K562 (cell line): ENCODE data around the gene INSYN2B. TPM values are rescaled to one million over a fixed set of nuclear protein-coding genes. Genes with fewer than 3 reads are reported as not detected.

Experiments used
- ATAC-seq: fragments of 200-7000 bp; cut with Tn5 transposase; 3 replicates; pipeline ENCODE4 v1.9.1; 2020; ENCODE audit warnings: moderate library complexity
- BruUV-seq: library from RNA; stranded (reverse); fragments of 400-500 nt; replicated peaks from 2 replicates; lab custom pipeline; 2021; lab: Mats Ljungman, UMichigan
- CTCF ChIA-PET: fragments of 300-600 bp; formaldehyde crosslinking; extraction: SDS; loops from one replicate; lab custom pipeline; 2021; ENCODE audit warnings: low intra/inter-chr PET ratio; lab: Yijun Ruan, JAX
- POLR2A ChIA-PET: fragments of 300-600, 350-650 bp; sonication (Branson Sonifier 250); formaldehyde crosslinking; extraction: SDS; loops from one replicate; lab custom pipeline; 2021; ENCODE audit warnings: antibody characterized with exemption, inconsistent platforms; lab: Yijun Ruan, JAX
- DNase-seq, 4 experiments: peaks; one replicate each; pipeline versions ENCODE4 v3.0.0 to v3.0.0-alpha.2; 2011 to 2018; ENCODE audit warnings: low spot score in 3 of 4, mixed read lengths in 3 of 4; ENCODE audit errors: extremely low read depth in 1 of 4
- FAIRE-seq: peaks from 2 replicates; lab custom pipeline; 2011; peaks lifted over from hg19 to GRCh38; lab: Jason Lieb, UNC
- H2AFZ ChIP-seq: 2 replicates; pipeline ENCODE4 v1.6.0; 2011; ENCODE audit warnings: low read depth, low read length, control low read depth, inconsistent platforms
- H3K27ac ChIP-seq: fragments of 200-600 bp; 3 replicates; pipeline ENCODE4 v1.8.0; 2011; ENCODE audit warnings: low read depth, mild to moderate bottlenecking, control low read depth, inconsistent platforms, low read length, moderate library complexity, mixed read lengths; ENCODE audit errors: extremely low read depth
- H3K27me3 ChIP-seq, 2 experiments: fragments of 300-600 bp in 1 of 2; 2 replicates in 1 of 2; 3 replicates in 1 of 2; pipeline versions ENCODE4 v1.6.0 to v1.8.0; 2011; ENCODE audit warnings: inconsistent platforms in 2 of 2, low read length in 2 of 2, mild to moderate bottlenecking in 1 of 2, mixed read lengths in 1 of 2, moderate library complexity in 1 of 2; ENCODE audit not compliant: control insufficient read depth in 2 of 2, insufficient read depth in 2 of 2
- H3K36me3 ChIP-seq: fragments of 300-600 bp; 3 replicates; pipeline ENCODE4 v1.8.0; 2011; ENCODE audit warnings: mild to moderate bottlenecking, low read length, inconsistent platforms; ENCODE audit not compliant: control insufficient read depth, insufficient read depth
- H3K4me1 ChIP-seq, 2 experiments: fragments of 200-600 bp in 1 of 2; replicated peaks in 1 of 2; 2 replicates in 1 of 2; 3 replicates in 1 of 2; pipeline versions ENCODE4 v1.5.1 to v1.8.0; 2011; ENCODE audit warnings: inconsistent platforms in 2 of 2, low read length in 2 of 2, mild to moderate bottlenecking in 1 of 2, mixed read lengths in 1 of 2, moderate library complexity in 1 of 2; ENCODE audit not compliant: control insufficient read depth in 2 of 2, insufficient read depth in 2 of 2
- H3K4me2 ChIP-seq: 2 replicates; pipeline ENCODE4 v1.6.1; 2011; ENCODE audit warnings: low read length, control low read depth, inconsistent platforms, mixed read lengths; ENCODE audit not compliant: insufficient read depth
- H3K4me3 ChIP-seq: fragments of 200-600 bp; sonication (generic), shearing (Covaris generic); 2 replicates; pipeline ENCODE4 v1.5.1; 2016; ENCODE audit warnings: control low read depth, inconsistent platforms
- H3K79me2 ChIP-seq: fragments of 200-600 bp; 3 replicates; pipeline ENCODE4 v1.8.0; 2011; ENCODE audit warnings: low read length, inconsistent platforms; ENCODE audit not compliant: control insufficient read depth, insufficient read depth
- H3K9ac ChIP-seq, 2 experiments: 2 replicates each; pipeline versions ENCODE4 v1.6.0 to v1.6.1; 2011; ENCODE audit warnings: low read depth in 2 of 2, low read length in 2 of 2, control low read depth in 1 of 2, inconsistent platforms in 1 of 2, mild to moderate bottlenecking in 1 of 2, mixed read lengths in 1 of 2; ENCODE audit not compliant: insufficient read depth in 1 of 2
- H3K9me1 ChIP-seq: one replicate; pipeline ENCODE4 v1.6.0; 2011; ENCODE audit warnings: inconsistent platforms, mild to moderate bottlenecking, low read length, moderate library complexity; ENCODE audit not compliant: control insufficient read depth, insufficient read depth
- H3K9me3 ChIP-seq: replicated peaks from 2 replicates; pipeline ENCODE4 v1.5.1; 2011; ENCODE audit warnings: low read depth, low read length, inconsistent platforms; ENCODE audit not compliant: control insufficient read depth, insufficient read depth
- H4K20me1 ChIP-seq: replicated peaks from 2 replicates; pipeline ENCODE4 v1.6.1; 2011; ENCODE audit warnings: low read length, inconsistent platforms, mixed read lengths; ENCODE audit not compliant: control insufficient read depth, insufficient read depth
- C11orf30 ChIP-seq: fragments of 450-650 bp; IDR thresholded peaks from 2 replicates; pipeline ENCODE4 v1.6.1; 2016; ENCODE audit warnings: low read depth, mild to moderate bottlenecking
- DPF2 ChIP-seq: fragments of 450-650 bp; IDR thresholded peaks from 2 replicates; pipeline ENCODE4 v1.6.1; 2016
- FOXP1 ChIP-seq: sonication (generic); formaldehyde crosslinking; IDR thresholded peaks from 2 replicates; pipeline ENCODE4 v1.8.0; 2022; ENCODE audit warnings: mild to moderate bottlenecking, missing genetic modification reagents
- HMBOX1 ChIP-seq: sonication (generic); IDR thresholded peaks from 2 replicates; pipeline ENCODE4 v1.6.1; 2016
- LARP7 ChIP-seq: fragments of 450-650 bp; IDR thresholded peaks from 2 replicates; pipeline ENCODE4 v1.6.1; 2016
- NR2F6 ChIP-seq: fragments of 450-650 bp; formaldehyde crosslinking; IDR thresholded peaks from 2 replicates; pipeline ENCODE4 v1.4.0; 2020; ENCODE audit warnings: mild to moderate bottlenecking
- OTX1 ChIP-seq: fragments of 450-650 bp; formaldehyde crosslinking; IDR thresholded peaks from 2 replicates; pipeline ENCODE4 v1.4.0; 2022; ENCODE audit warnings: mild to moderate bottlenecking
- PHF8 ChIP-seq: fragments of 200-600 bp; sonication (generic); IDR thresholded peaks from 2 replicates; pipeline ENCODE4 v1.6.1; 2012; ENCODE audit warnings: mixed run types, mild to moderate bottlenecking, inconsistent platforms, low read length, moderate library complexity, borderline replicate concordance
- SAP30 ChIP-seq: fragments of 200-600 bp; sonication (generic); IDR thresholded peaks from 2 replicates; pipeline ENCODE4 v1.6.1; 2012; ENCODE audit warnings: borderline replicate concordance, low read depth, mild to moderate bottlenecking, moderate library complexity, low read length, control low read depth, inconsistent platforms; ENCODE audit not compliant: insufficient read depth, poor library complexity, severe bottlenecking
- ZNF41 ChIP-seq: fragments of 250-450 bp; sonication (Bioruptor Pico); conservative IDR thresholded peaks from 2 replicates; pipeline ENCODE4 v1.4.0; 2020; ENCODE audit warnings: mild to moderate bottlenecking
- WGBS: fragments of 100-300 bp; shearing (Covaris generic); methylation state at CpG from one replicate; pipeline ENCODE4 v1.1.6; 2016; ENCODE audit warnings: low coverage, mixed read lengths; ENCODE audit not compliant: insufficient coverage; ENCODE audit errors: missing lambda C conversion rate; 5-methylcytosine and 5-hydroxymethylcytosine counted together
- in situ Hi-C: fragments of 300-500 bp; cut with MboI; formaldehyde crosslinking; loops from 4 replicates; pipeline ENCODE4 v1.15.0; 2018; ENCODE audit warnings: inconsistent platforms, mixed read lengths
- intact Hi-C: fragments of 100-400 bp; cut with micrococcal nuclease; formaldehyde crosslinking; loops from 2 replicates; pipeline ENCODE4 v1.14.2; 2022
- polyA plus RNA-seq, 8 experiments: library from polyadenylated mRNA; depleted of rRNA in 4 of 8; stranded (reverse) in 5 of 8; unstranded in 3 of 8; fragments of >200 nt; fragmentation: Nextera tagmentation in 2 of 8; fragmentation: Illumina TruSeq in 1 of 8; extraction: Ambion mirVana in 2 of 8; extraction: Trizol in 1 of 8; gene quantifications; 2 replicates each; pipeline versions ENCODE4 v1.2.1 to v1.2.3, GENCODE V29; 2011 to 2014; ENCODE audit warnings: inconsistent platforms in 1 of 8, missing spikeins in 1 of 8
- total RNA-seq, 7 experiments: library from RNA; depleted of rRNA in 6 of 7; stranded (reverse); fragments of >200 nt in 6 of 7; fragmentation: Illumina TruSeq in 2 of 7; extraction: Trizol in 2 of 7; gene quantifications; 2 replicates each; pipeline versions ENCODE4 v1.2.1 to v1.2.3, GENCODE V29; 2011 to 2021; ENCODE audit warnings: low replicate concordance in 1 of 7
- TF ChIP-seq, protein P1 (sequence below), 2 experiments: IDR thresholded peaks in 1 of 2; conservative IDR thresholded peaks in 1 of 2; 2 replicates each; pipeline ENCODE4 v1.6.1; 2016; ENCODE audit warnings: low read depth in 2 of 2, mild to moderate bottlenecking in 1 of 2, missing compliant biosample characterization in 1 of 2, missing genetic modification characterization in 1 of 2, moderate library complexity in 1 of 2

Gene INSYN2B
- total and polyA plus RNA-seq, 9 of the 15 experiments (the other 6 are each of a cell fraction or from before 2014, with no cell fraction given) = not detected

DNA sequence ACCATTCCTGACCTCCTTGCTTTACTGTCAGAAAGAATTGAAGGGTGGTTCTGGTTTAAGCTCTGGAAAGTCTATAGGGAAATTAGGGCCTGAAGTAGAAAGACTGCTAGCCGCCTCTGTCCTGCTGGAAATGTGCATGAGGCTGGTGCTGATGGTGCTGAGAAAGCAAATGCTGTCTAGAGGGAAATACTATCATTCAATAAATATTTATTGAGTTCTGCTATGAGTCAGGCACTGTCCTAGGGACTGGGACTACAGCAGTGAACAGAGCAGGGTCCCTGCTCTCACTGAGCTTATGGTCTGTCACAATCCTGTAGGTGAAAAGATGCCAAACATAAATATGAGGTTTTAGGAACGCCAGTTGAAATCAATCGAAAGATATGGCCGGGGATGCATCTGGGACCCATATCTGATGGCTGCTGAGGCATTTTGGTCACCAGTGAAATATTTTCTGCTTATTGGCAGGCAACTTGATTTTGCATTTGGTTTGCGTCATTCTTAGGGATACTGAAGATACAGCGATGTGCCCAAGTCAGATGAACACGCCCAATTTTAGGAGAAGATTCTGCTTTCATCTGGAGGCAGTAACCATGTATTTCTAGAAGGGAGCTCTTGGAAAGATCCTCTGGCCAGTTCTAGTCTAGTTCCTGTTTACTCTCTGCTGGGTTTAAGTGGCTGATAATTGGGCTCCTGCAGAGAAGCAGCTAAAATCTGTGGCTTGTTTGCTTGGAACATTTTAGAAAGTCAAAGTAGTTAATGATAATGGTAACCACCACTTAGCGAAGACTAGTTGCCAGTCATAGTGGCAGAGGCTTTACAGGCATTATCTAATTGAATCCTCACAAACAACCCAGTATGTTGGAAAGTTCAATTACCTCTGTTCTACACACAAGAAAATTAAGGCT, 73.3 kb downstream of the INSYN2B start:
- no peak for FAIRE-seq
- Histone ChIP-seq H3K79me2 (no peaks in the 10 kb centered on the region), H3K4me3 (no peak overlapping the region), H3K4me1 (no peaks in the 10 kb centered on the region), H3K9ac (no peak overlapping the region), H3K4me2 (no peak overlapping the region), H3K27ac (no peak overlapping the region), H3K9me3 (no peaks in the 10 kb centered on the region), H3K9me1 (no peaks in the 10 kb centered on the region), H3K27me3 (peaks cover 0 to 3% of the 10 kb centered on the region in 2 experiments; a peak in 1 of 5 replicates), H4K20me1 (no peaks in the 10 kb centered on the region), H2AFZ (no peak overlapping the region), H3K36me3 (no peaks in the 10 kb centered on the region)
- WGBS = 10% methylated on average over 8 of the region's 8 CpGs
- TF ChIP-seq ZNF41 (CRISPR knock-in tag) = no peak
- TF ChIP-seq HMBOX1 = peak; percentile 49; the same call in 1 of the 2 replicates
- intact Hi-C loops = no loop called here
- BruUV-seq = no TSS peak
- CTCF ChIA-PET = no interaction called here
- POLR2A ChIA-PET = interaction anchor here (1.3 kb wide), 1 partner anchor 9 kb away, joined by 5 read pairs; no protein-coding TSS in a partner anchor
- no peak for ATAC-seq
- no peak for DNase-seq
- in situ Hi-C loops = no loop called here

- no TSS peak for BruUV-seq
- H3K9me3 ChIP-seq = no peaks in the 10 kb centered on the region
- no peak for DNase-seq
- FAIRE-seq = no peak
- intact Hi-C loops (no loop called here), in situ Hi-C loops (no loop called here)
- no peak overlapping the region for H3K9ac ChIP-seq
- ChIA-PET POLR2A (no interaction called here), CTCF (no interaction called here)
- peaks cover 0 to 3% of the 10 kb centered on the region in 2 experiments; a peak in 1 of 5 replicates for H3K27me3 ChIP-seq
- H3K36me3 ChIP-seq = no peaks in the 10 kb centered on the region
- no peaks in the 10 kb centered on the region for H3K4me1 ChIP-seq
- H3K27ac ChIP-seq = no peak overlapping the region
- WGBS = 14% methylated on average over 1 of the region's 1 CpG
- no peak for ATAC-seq
- H3K4me3 ChIP-seq = no peak overlapping the region
- H3K4me2 ChIP-seq = no peak overlapping the region
- H2AFZ ChIP-seq = no peak overlapping the region
- no peaks in the 10 kb centered on the region for H4K20me1 ChIP-seq
- no peaks in the 10 kb centered on the region for H3K9me1 ChIP-seq
- H3K79me2 ChIP-seq = no peaks in the 10 kb centered on the region
- TF ChIP-seq SAP30 = no peak
- TF ChIP-seq LARP7 = no peak
- no peak for TF ChIP-seq PHF8
- TF ChIP-seq, protein P1, sequence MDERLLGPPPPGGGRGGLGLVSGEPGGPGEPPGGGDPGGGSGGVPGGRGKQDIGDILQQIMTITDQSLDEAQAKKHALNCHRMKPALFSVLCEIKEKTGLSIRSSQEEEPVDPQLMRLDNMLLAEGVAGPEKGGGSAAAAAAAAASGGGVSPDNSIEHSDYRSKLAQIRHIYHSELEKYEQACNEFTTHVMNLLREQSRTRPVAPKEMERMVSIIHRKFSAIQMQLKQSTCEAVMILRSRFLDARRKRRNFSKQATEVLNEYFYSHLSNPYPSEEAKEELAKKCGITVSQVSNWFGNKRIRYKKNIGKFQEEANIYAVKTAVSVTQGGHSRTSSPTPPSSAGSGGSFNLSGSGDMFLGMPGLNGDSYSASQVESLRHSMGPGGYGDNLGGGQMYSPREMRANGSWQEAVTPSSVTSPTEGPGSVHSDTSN (CRISPR knock-in tag; IDR thresholded peaks at IDR 0.05; ENCODE audit: low read depth) = no peak
- TF ChIP-seq, protein P1 (tag; conservative IDR thresholded peaks at IDR 0.05; ENCODE audit: low read depth) = no peak
- no peak for TF ChIP-seq FOXP1 (CRISPR knock-in tag)
- TF ChIP-seq C11orf30 = no peak
- no peak for TF ChIP-seq NR2F6 (CRISPR knock-in tag)
- TF ChIP-seq DPF2 = no peak
- no peak for TF ChIP-seq OTX1
Measured at GRCh38 chr5:169905017-169905416, 75.3 kb downstream of the INSYN2B start.
